Activated CD8-positive, alpha-beta memory T cell treated with anti-CD3 and anti-CD28 coated beads for 36 hours (primary cell): ENCODE results near the gene COL8A1. TPM values are rescaled to one million over a fixed set of nuclear protein-coding genes. Genes with fewer than 3 reads are reported as not detected.

Source experiments
- CTCF ChIA-PET: fragments of 350-600 bp; sonication (Branson Sonifier 250); formaldehyde crosslinking; loops from one replicate; lab custom pipeline; 2021; ENCODE audit warnings: antibody characterized with exemption; lab: Charles Lee
- POLR2A ChIA-PET: fragments of 350-600 bp; sonication (Branson Sonifier 250); formaldehyde crosslinking; loops from one replicate; lab custom pipeline; 2021; ENCODE audit warnings: antibody characterized with exemption; lab: Charles Lee
- total RNA-seq, 2 experiments: library from RNA; stranded (reverse); gene quantifications; one replicate each; pipeline ENCODE4 v1.2.3, GENCODE V29; 2021

The COL8A1 gene
- total RNA-seq, 2 experiments from 2014 or later: 0.06 TPM; not detected in 1

- CTCF ChIA-PET: no interaction called here
Observed at GRCh38 chr3:99663977-99664376, 25.6 kb downstream of the COL8A1 start.

GRCh38 chr3:99665017-99665416 is 26.6 kb downstream of the COL8A1 start:
- POLR2A ChIA-PET: no interaction called here
- CTCF ChIA-PET: no interaction called here

More at GRCh38 chr3:99663977-99664376, 25.6 kb downstream of the COL8A1 start:
- POLR2A ChIA-PET: no interaction called here

GRCh38 chr3:99666201-99666600 is 27.8 kb downstream of the COL8A1 start:
- CTCF ChIA-PET: no interaction called here

GRCh38 chr3:99668044-99668443 is 29.6 kb downstream of the COL8A1 start:
- ChIA-PET POLR2A (no interaction called here), CTCF (no interaction called here)

More at GRCh38 chr3:99666201-99666600, 27.8 kb downstream of the COL8A1 start:
- POLR2A ChIA-PET: no interaction called here

- POLR2A ChIA-PET: no interaction called here
Observed at GRCh38 chr3:99669879-99670555, 31.6 kb downstream of the COL8A1 start.

GRCh38 chr3:99670556-99670950 is 32.2 kb downstream of the COL8A1 start:
- CTCF ChIA-PET: no interaction called here
- POLR2A ChIA-PET: no interaction called here

More at GRCh38 chr3:99669879-99670555, 31.6 kb downstream of the COL8A1 start:
- CTCF ChIA-PET: no interaction called here

GRCh38 chr3:99674086-99674789 is 35.8 kb downstream of the COL8A1 start:
- ChIA-PET POLR2A (no interaction called here), CTCF (no interaction called here)

- ChIA-PET POLR2A (no interaction called here), CTCF (no interaction called here)
Observed at GRCh38 chr3:99678023-99678422, 39.6 kb downstream of the COL8A1 start.

GRCh38 chr3:99678896-99679295 is 40.5 kb downstream of the COL8A1 start:
- ChIA-PET CTCF (no interaction called here), POLR2A (no interaction called here)

- POLR2A ChIA-PET: no interaction called here
- CTCF ChIA-PET: no interaction called here
Observed at GRCh38 chr3:99681512-99681911, 43.1 kb downstream of the COL8A1 start.

GRCh38 chr3:99681976-99682375 is 43.6 kb downstream of the COL8A1 start:
- CTCF ChIA-PET: no interaction called here
- POLR2A ChIA-PET: no interaction called here

GRCh38 chr3:99683465-99683864 is 45.1 kb downstream of the COL8A1 start:
- POLR2A ChIA-PET: no interaction called here
- CTCF ChIA-PET: no interaction called here

- ChIA-PET CTCF (no interaction called here), POLR2A (no interaction called here)
Observed at GRCh38 chr3:99683876-99684275, 45.5 kb downstream of the COL8A1 start.

GRCh38 chr3:99684644-99685043 is 46.2 kb downstream of the COL8A1 start:
- ChIA-PET CTCF (no interaction called here), POLR2A (no interaction called here)

GRCh38 chr3:99686469-99686868 is 48.1 kb downstream of the COL8A1 start:
- POLR2A ChIA-PET: no interaction called here
- CTCF ChIA-PET: interaction anchor here (0.9 kb wide), 1 partner anchor 12 kb away, joined by 3 read pairs; no protein-coding TSS in a partner anchor

- CTCF ChIA-PET: interaction anchor here (1.0 kb wide), 1 partner anchor 44 kb away, joined by 3 read pairs; no protein-coding TSS in a partner anchor
- POLR2A ChIA-PET: no interaction called here
Observed at GRCh38 chr3:99686955-99687612, 48.7 kb downstream of the COL8A1 start.

GRCh38 chr3:99690761-99691369 is 52.5 kb downstream of the COL8A1 start:
- ChIA-PET POLR2A (no interaction called here), CTCF (no interaction called here)

- POLR2A ChIA-PET: no interaction called here
- CTCF ChIA-PET: no interaction called here
Observed at GRCh38 chr3:99693636-99694035, 55.2 kb downstream of the COL8A1 start.

GRCh38 chr3:99696497-99696896 is 58.1 kb downstream of the COL8A1 start:
- CTCF ChIA-PET: interaction anchor here (0.7 kb wide), 1 partner anchor 301 kb away, joined by 3 read pairs; no protein-coding TSS in a partner anchor
- POLR2A ChIA-PET: no interaction called here

GRCh38 chr3:99697250-99697649 is 58.9 kb downstream of the COL8A1 start:
- CTCF ChIA-PET: no interaction called here
- POLR2A ChIA-PET: no interaction called here
